ENCODE data around the gene CD96. TPM values are rescaled to one million over a fixed set of nuclear protein-coding genes. Genes with fewer than 3 reads are reported as not detected.

CD96 gene
- total and polyA plus RNA-seq, 7 experiments from 2014 or later = 142 to 309 (median 205) TPM

- DNase-seq (peak in 1 of 9 donors; percentile 20), ATAC-seq (no peak)
- H3K27ac Mint-ChIP-seq = peak overlapping the region; percentile 88 to 100 (median 98)
- H3K9me3 Mint-ChIP-seq = peaks cover 0 to 3% (median 0%) of the 10 kb centered on the region in 11 donors
- H3K4me1 ChIP-seq (ENCODE audit: control insufficient read depth in 2 of 2, insufficient read depth in 2 of 2, low read length in 2 of 2) = peaks cover 36 to 51% of the 10 kb centered on the region in 2 donors
- H3K4me1 Mint-ChIP-seq = peaks cover 61 to 93% (median 84%) of the 10 kb centered on the region in 7 donors
- peak overlapping the region; percentile 93 to 100 (median 97) for H3K4me3 Mint-ChIP-seq
- no peaks in the 10 kb centered on the region for H3K36me3 ChIP-seq (ENCODE audit: control insufficient read depth in 2 of 3, insufficient read depth in 3 of 3, low read length in 3 of 3)
- H3K4me3 ChIP-seq (ENCODE audit: low read length) = peak overlapping the region; percentile 67
- H3K9me3 ChIP-seq (ENCODE audit: control insufficient read depth in 2 of 3, low read length in 3 of 3) = no peaks in the 10 kb centered on the region
- peaks cover 0 to 2% (median 0%) of the 10 kb centered on the region in 5 donors for H3K27me3 Mint-ChIP-seq
- ChIA-PET CTCF (no interaction called here), POLR2A (interaction anchor here (0.6 to 0.7 kb wide), 2 partner anchors 335 to 1646 kb away, joined by 3 read pairs; no protein-coding TSS in a partner anchor)
- intact Hi-C loops (cut with micrococcal nuclease) = loop anchor here in 1 of 2 donors (1.0 kb wide), 1 partner anchor 8 kb away; no protein-coding TSS in a partner anchor
- peaks cover 0 to 37% (median 0%) of the 10 kb centered on the region in 5 donors for H3K36me3 Mint-ChIP-seq
- H3K27me3 ChIP-seq (ENCODE audit: control insufficient read depth in 2 of 2, insufficient read depth in 2 of 2, low read length in 2 of 2) = no peaks in the 10 kb centered on the region
- H3K27ac ChIP-seq (ENCODE audit: low read depth, low read length) = peak overlapping the region; percentile 75
These were observed 133.8 kb downstream of the CD96 start for GRCh38 chr3:111675846-111676210.

GRCh38 chr3:111676211-111677006, 134.4 kb downstream of the CD96 start:
- no peak for ATAC-seq
- peaks cover 0 to 3% (median 0%) of the 10 kb centered on the region in 11 donors for H3K9me3 Mint-ChIP-seq
- H3K27ac ChIP-seq (ENCODE audit: low read depth, low read length) = peak overlapping the region; percentile 75
- H3K36me3 Mint-ChIP-seq = peaks cover 0 to 36% (median 0%) of the 10 kb centered on the region in 5 donors
- peak overlapping the region; percentile 88 to 100 (median 98) for H3K27ac Mint-ChIP-seq
- no peaks in the 10 kb centered on the region for H3K27me3 ChIP-seq (ENCODE audit: control insufficient read depth in 2 of 2, insufficient read depth in 2 of 2, low read length in 2 of 2)
- H3K4me3 ChIP-seq (ENCODE audit: low read length) = peak overlapping the region; percentile 67
- intact Hi-C loops (cut with micrococcal nuclease) = loop anchor here in 1 of 2 donors (1.0 kb wide), 1 partner anchor 8 kb away; no protein-coding TSS in a partner anchor
- H3K36me3 ChIP-seq (ENCODE audit: control insufficient read depth in 2 of 3, insufficient read depth in 3 of 3, low read length in 3 of 3) = no peaks in the 10 kb centered on the region
- H3K4me1 ChIP-seq (ENCODE audit: control insufficient read depth in 2 of 2, insufficient read depth in 2 of 2, low read length in 2 of 2) = peaks cover 32 to 48% of the 10 kb centered on the region in 2 donors
- H3K9me3 ChIP-seq (ENCODE audit: control insufficient read depth in 2 of 3, low read length in 3 of 3) = no peaks in the 10 kb centered on the region
- DNase-seq = no peak
- peak overlapping the region; percentile 93 to 100 (median 97) for H3K4me3 Mint-ChIP-seq
- peaks cover 61 to 90% (median 83%) of the 10 kb centered on the region in 7 donors for H3K4me1 Mint-ChIP-seq
- peaks cover 0 to 2% (median 0%) of the 10 kb centered on the region in 5 donors for H3K27me3 Mint-ChIP-seq
- CTCF ChIA-PET = interaction anchor here (1.3 kb wide), 1 partner anchor 7 kb away, joined by 5 read pairs; no protein-coding TSS in a partner anchor
- POLR2A ChIA-PET = interaction anchor here (0.6 to 1.3 kb wide), 3 partner anchors 9 to 1645 kb away, joined by 3 read pairs; no protein-coding TSS in a partner anchor

GRCh38 chr3:111677007-111677392, 135.0 kb downstream of the CD96 start:
- peak overlapping the region; percentile 93 to 100 (median 97) for H3K4me3 Mint-ChIP-seq
- H3K27ac Mint-ChIP-seq = peak overlapping the region; percentile 55 to 98 (median 88)
- ChIA-PET POLR2A (interaction anchor here (0.7 to 1.3 kb wide), 2 partner anchors 9 to 1867 kb away, joined by 3 to 6 read pairs; no protein-coding TSS in a partner anchor), CTCF (interaction anchor here (1.3 kb wide), 1 partner anchor 8 kb away, joined by 5 read pairs; no protein-coding TSS in a partner anchor)
- intact Hi-C loops (cut with micrococcal nuclease) = no loop called here
- H3K9me3 ChIP-seq (ENCODE audit: control insufficient read depth in 2 of 3, low read length in 3 of 3) = no peaks in the 10 kb centered on the region
- H3K4me1 Mint-ChIP-seq = peaks cover 61 to 92% (median 85%) of the 10 kb centered on the region in 7 donors
- peaks cover 0 to 37% (median 0%) of the 10 kb centered on the region in 5 donors for H3K36me3 Mint-ChIP-seq
- H3K27me3 Mint-ChIP-seq = peaks cover 0 to 2% (median 0%) of the 10 kb centered on the region in 5 donors
- peaks cover 0 to 3% (median 0%) of the 10 kb centered on the region in 11 donors for H3K9me3 Mint-ChIP-seq
- H3K27ac ChIP-seq (ENCODE audit: low read depth, low read length) = no peak overlapping the region
- H3K27me3 ChIP-seq (ENCODE audit: control insufficient read depth in 2 of 2, insufficient read depth in 2 of 2, low read length in 2 of 2) = no peaks in the 10 kb centered on the region
- no peak for ATAC-seq
- H3K4me3 ChIP-seq (ENCODE audit: low read length) = peak overlapping the region; percentile 67
- no peaks in the 10 kb centered on the region for H3K36me3 ChIP-seq (ENCODE audit: control insufficient read depth in 2 of 3, insufficient read depth in 3 of 3, low read length in 3 of 3)
- DNase-seq = no peak
- H3K4me1 ChIP-seq (ENCODE audit: control insufficient read depth in 2 of 2, insufficient read depth in 2 of 2, low read length in 2 of 2) = peaks cover 29 to 48% of the 10 kb centered on the region in 2 donors

- peaks cover 32 to 76% (median 62%) of the 10 kb centered on the region in 7 donors for H3K4me1 Mint-ChIP-seq
- H3K4me1 ChIP-seq (ENCODE audit: control insufficient read depth in 2 of 2, insufficient read depth in 2 of 2, low read length in 2 of 2) = peaks cover 6 to 11% of the 10 kb centered on the region in 2 donors
- intact Hi-C loops (cut with micrococcal nuclease) = no loop called here
- ChIA-PET CTCF (interaction anchor here (0.8 to 1.4 kb wide), 3 partner anchors 10 to 286 kb away, joined by 3 to 4 read pairs (median 3); no protein-coding TSS in a partner anchor), POLR2A (interaction anchor here (0.5 to 1.3 kb wide), 2 partner anchors 11 to 793 kb away, joined by 4 to 5 read pairs; no protein-coding TSS in a partner anchor)
- no peaks in the 10 kb centered on the region for H3K9me3 ChIP-seq (ENCODE audit: control insufficient read depth in 2 of 3, low read length in 3 of 3)
- no peak overlapping the region for H3K4me3 Mint-ChIP-seq
- no peak overlapping the region for H3K27ac ChIP-seq (ENCODE audit: low read depth, low read length)
- no peaks in the 10 kb centered on the region for H3K27me3 Mint-ChIP-seq
- peak overlapping the region in 3 of 9 donors; percentile 3 to 52 (median 8) for H3K27ac Mint-ChIP-seq
- H3K4me3 ChIP-seq (ENCODE audit: low read length) = no peak overlapping the region
- ATAC-seq = no peak
- no peak for DNase-seq
- peaks cover 0 to 37% (median 4%) of the 10 kb centered on the region in 5 donors for H3K36me3 Mint-ChIP-seq
- H3K9me3 Mint-ChIP-seq = peaks cover 0 to 3% (median 0%) of the 10 kb centered on the region in 11 donors
- no peaks in the 10 kb centered on the region for H3K36me3 ChIP-seq (ENCODE audit: control insufficient read depth in 2 of 3, insufficient read depth in 3 of 3, low read length in 3 of 3)
- H3K27me3 ChIP-seq (ENCODE audit: control insufficient read depth in 2 of 2, insufficient read depth in 2 of 2, low read length in 2 of 2) = no peaks in the 10 kb centered on the region
These were observed 139.8 kb downstream of the CD96 start for GRCh38 chr3:111681661-111682426.

- Mint-ChIP-seq H3K27me3 (no peaks in the 10 kb centered on the region), H3K36me3 (peaks cover 0 to 25% (median 5%) of the 10 kb centered on the region in 5 donors), H3K27ac (peak overlapping the region in 4 of 9 donors; percentile 16 to 70 (median 62)), H3K4me3 (no peak overlapping the region), H3K4me1 (peaks cover 22 to 77% (median 65%) of the 10 kb centered on the region in 7 donors), H3K9me3 (peaks cover 0 to 3% (median 0%) of the 10 kb centered on the region in 11 donors)
- ChIA-PET CTCF (no interaction called here), POLR2A (no interaction called here)
- H3K4me1 ChIP-seq (ENCODE audit: control insufficient read depth in 2 of 2, insufficient read depth in 2 of 2, low read length in 2 of 2) = peaks cover 0 to 3% of the 10 kb centered on the region in 2 donors
- DNase-seq = no peak
- no peak overlapping the region for H3K4me3 ChIP-seq (ENCODE audit: low read length)
- intact Hi-C loops (cut with micrococcal nuclease) = no loop called here
- no peaks in the 10 kb centered on the region for H3K36me3 ChIP-seq (ENCODE audit: control insufficient read depth in 2 of 3, insufficient read depth in 3 of 3, low read length in 3 of 3)
- H3K27ac ChIP-seq (ENCODE audit: low read depth, low read length) = no peak overlapping the region
- no peaks in the 10 kb centered on the region for H3K27me3 ChIP-seq (ENCODE audit: control insufficient read depth in 2 of 2, insufficient read depth in 2 of 2, low read length in 2 of 2)
- no peaks in the 10 kb centered on the region for H3K9me3 ChIP-seq (ENCODE audit: control insufficient read depth in 2 of 3, low read length in 3 of 3)
- no peak for ATAC-seq
These were observed 142.6 kb downstream of the CD96 start for GRCh38 chr3:111684640-111685039.

Measured in naive thymus-derived CD4-positive, alpha-beta T cell (primary cell).